HEK293T (cell line): ENCODE measurements around the gene CLASP1.
"Not testable (repeated sequence)": the region's sequence is repeated elsewhere in the genome, so short reads cannot be mapped to it uniquely, and the experiment has no call there.

Experiments
- CTCF ChIA-PET: fragments of 350-600 bp; formaldehyde crosslinking; extraction: SDS; loops from one replicate; lab custom pipeline; 2021; ENCODE audit warnings: antibody characterized with exemption, inconsistent platforms; lab: Yijun Ruan, JAX
- POLR2A ChIA-PET: fragments of 350-600 bp; formaldehyde crosslinking; extraction: SDS; loops from one replicate; lab custom pipeline; 2020; ENCODE audit warnings: antibody characterized with exemption, inconsistent platforms; lab: Yijun Ruan, JAX
- DNase-seq: peaks from one replicate; pipeline ENCODE4 v3.0.0; 2012; ENCODE audit warnings: mixed read lengths; ENCODE audit errors: extremely low spot score
- ARNT ChIP-seq: fragments of 450-650 bp; IDR thresholded peaks from 2 replicates; pipeline ENCODE4 v1.6.1; 2017; ENCODE audit warnings: mild to moderate bottlenecking
- BHLHE40 ChIP-seq: fragments of 450-650 bp; IDR thresholded peaks from 2 replicates; pipeline ENCODE4 v1.6.1; 2016; ENCODE audit warnings: mild to moderate bottlenecking, moderate library complexity, borderline replicate concordance
- CTBP1 ChIP-seq: fragments of 450-650 bp; IDR thresholded peaks from 2 replicates; pipeline ENCODE4 v1.6.1; 2016; ENCODE audit warnings: borderline replicate concordance
- ELF4 ChIP-seq: fragments of 450-650 bp; IDR thresholded peaks from 2 replicates; pipeline ENCODE4 v1.6.1; 2017; ENCODE audit warnings: antibody characterized with exemption
- FOXA1 ChIP-seq: fragments of 450-650 bp; IDR thresholded peaks from 2 replicates; pipeline ENCODE4 v1.6.1; 2016; ENCODE audit warnings: mild to moderate bottlenecking
- FOXK2 ChIP-seq: fragments of 450-650 bp; IDR thresholded peaks from 2 replicates; pipeline ENCODE4 v1.6.1; 2016; ENCODE audit warnings: mild to moderate bottlenecking
- FOXM1 ChIP-seq: fragments of 450-650 bp; IDR thresholded peaks from 2 replicates; pipeline ENCODE4 v1.6.1; 2017; ENCODE audit warnings: mild to moderate bottlenecking, borderline replicate concordance
- HDGF ChIP-seq: fragments of 450-650 bp; IDR thresholded peaks from 2 replicates; pipeline ENCODE4 v1.6.1; 2017; ENCODE audit warnings: antibody characterized with exemption, borderline replicate concordance
- L3MBTL2 ChIP-seq: fragments of 450-650 bp; conservative IDR thresholded peaks from 2 replicates; pipeline ENCODE4 v1.6.1; 2016; ENCODE audit warnings: mild to moderate bottlenecking
- LEF1 ChIP-seq: fragments of 450-650 bp; IDR thresholded peaks from 2 replicates; pipeline ENCODE4 v1.6.1; 2017; ENCODE audit warnings: mild to moderate bottlenecking, borderline replicate concordance
- NFRKB ChIP-seq: fragments of 450-650 bp; IDR thresholded peaks from 2 replicates; pipeline ENCODE4 v1.6.1; 2016; ENCODE audit warnings: mild to moderate bottlenecking, moderate library complexity
- SP1 ChIP-seq: fragments of 450-650 bp; IDR thresholded peaks from 2 replicates; pipeline ENCODE4 v1.6.1; 2017
- SUZ12 ChIP-seq: fragments of 450-650 bp; IDR thresholded peaks from 2 replicates; pipeline ENCODE4 v1.6.1; 2016; ENCODE audit warnings: mild to moderate bottlenecking
- TARDBP ChIP-seq: fragments of 450-650 bp; IDR thresholded peaks from 2 replicates; pipeline ENCODE4 v1.6.1; 2016
- ZNF384 ChIP-seq: fragments of 450-650 bp; IDR thresholded peaks from 2 replicates; pipeline ENCODE4 v1.6.1; 2016
- TF ChIP-seq, protein P1 (sequence below): fragments of 450-650 bp; IDR thresholded peaks from 2 replicates; pipeline ENCODE4 v1.6.1; 2016

The CLASP1 gene

DNA sequence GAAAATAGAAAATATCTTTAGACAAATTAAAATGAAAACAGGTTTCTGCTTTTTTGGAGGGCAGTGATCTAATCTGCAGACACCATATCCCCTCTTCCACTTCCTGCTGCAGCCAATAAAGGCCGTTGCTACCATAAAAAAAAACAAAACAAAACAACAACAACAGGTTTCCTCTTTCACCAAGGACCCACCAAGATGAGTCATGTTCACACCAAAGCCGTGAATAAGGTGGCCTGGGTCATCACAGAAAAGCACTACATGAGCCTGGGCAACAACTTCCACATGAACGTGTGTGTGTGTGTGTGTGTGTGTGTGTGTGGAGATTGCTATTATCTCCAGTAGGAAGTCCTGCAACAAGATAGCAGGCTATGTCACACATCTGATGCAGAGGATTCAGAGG lies 339.5 kb downstream of the CLASP1 start:
- ChIA-PET POLR2A (no interaction called here), CTCF (no interaction called here)
- TF ChIP-seq ARNT (no peak), ELF4 (no peak), FOXM1 (no peak), SUZ12 (no peak), FOXA1 (no peak), LEF1 (no peak), TARDBP (no peak), ZNF384 (no peak), NFRKB (no peak), SP1 (no peak), FOXK2 (no peak), L3MBTL2 (no peak), HDGF (no peak), BHLHE40 (no peak), CTBP1 (no peak)
- TF ChIP-seq, protein P1, sequence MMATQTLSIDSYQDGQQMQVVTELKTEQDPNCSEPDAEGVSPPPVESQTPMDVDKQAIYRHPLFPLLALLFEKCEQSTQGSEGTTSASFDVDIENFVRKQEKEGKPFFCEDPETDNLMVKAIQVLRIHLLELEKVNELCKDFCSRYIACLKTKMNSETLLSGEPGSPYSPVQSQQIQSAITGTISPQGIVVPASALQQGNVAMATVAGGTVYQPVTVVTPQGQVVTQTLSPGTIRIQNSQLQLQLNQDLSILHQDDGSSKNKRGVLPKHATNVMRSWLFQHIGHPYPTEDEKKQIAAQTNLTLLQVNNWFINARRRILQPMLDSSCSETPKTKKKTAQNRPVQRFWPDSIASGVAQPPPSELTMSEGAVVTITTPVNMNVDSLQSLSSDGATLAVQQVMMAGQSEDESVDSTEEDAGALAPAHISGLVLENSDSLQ: no peak
- no peak for DNase-seq

DNA sequence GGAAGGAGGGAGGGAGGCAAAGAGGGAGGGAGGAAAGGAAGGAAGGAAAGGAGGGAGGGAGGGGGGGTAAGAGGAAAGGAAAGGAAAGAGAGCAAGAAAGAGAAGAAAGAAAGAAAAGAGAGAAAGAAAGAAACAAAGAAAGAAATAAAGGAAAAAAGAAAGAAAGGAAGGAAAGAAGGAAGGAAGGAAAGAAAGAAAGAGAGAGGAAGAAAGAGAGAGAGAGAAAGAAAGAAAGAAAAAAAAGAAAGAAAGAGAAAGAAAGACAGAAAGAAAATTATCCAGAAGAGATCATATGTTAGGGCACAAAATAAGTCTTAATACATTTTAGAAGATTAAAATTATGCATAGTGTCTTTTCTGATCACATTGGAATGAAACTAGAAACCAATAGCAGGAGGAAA lies 339.9 kb downstream of the CLASP1 start:
- TF ChIP-seq SP1: no peak
- no peak for TF ChIP-seq NFRKB
- TF ChIP-seq CTBP1: no peak
- TF ChIP-seq TARDBP: no peak
- TF ChIP-seq ELF4: no peak
- TF ChIP-seq, protein P1: no peak
- no peak for TF ChIP-seq BHLHE40
- no peak for TF ChIP-seq ZNF384
- no peak for TF ChIP-seq SUZ12
- no peak for TF ChIP-seq FOXK2
- TF ChIP-seq L3MBTL2: no peak
- TF ChIP-seq FOXM1: no peak
- no peak for TF ChIP-seq ARNT
- TF ChIP-seq HDGF: no peak
- TF ChIP-seq FOXA1: no peak
- no peak for DNase-seq
- ChIA-PET POLR2A (no interaction called here), CTCF (no interaction called here)

DNA sequence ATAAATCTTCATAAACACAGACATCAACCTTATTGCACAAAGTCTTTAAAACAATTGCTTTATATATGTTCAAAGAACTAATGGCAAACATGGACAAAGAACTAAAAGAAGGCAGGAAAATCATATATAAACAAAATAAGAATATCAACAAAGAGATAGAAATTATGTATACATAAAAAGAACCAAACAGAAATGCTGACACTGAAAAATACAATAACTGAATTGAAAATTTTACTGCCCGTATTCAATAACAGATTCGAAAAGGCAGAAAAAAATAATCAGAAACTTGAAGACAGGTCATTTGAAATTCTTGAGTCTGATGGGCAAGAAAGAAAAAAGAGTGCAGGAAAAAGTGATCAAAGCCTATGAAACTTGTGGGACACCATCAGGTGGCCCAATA lies 342.2 kb downstream of the CLASP1 start:
- no peak for DNase-seq
- CTCF ChIA-PET: interaction anchor here (1.3 kb wide), 1 partner anchor 178 kb away, joined by 3 read pairs; no protein-coding TSS in a partner anchor
- TF ChIP-seq L3MBTL2: no peak
- no peak for TF ChIP-seq FOXK2
- TF ChIP-seq FOXA1: no peak
- TF ChIP-seq BHLHE40: no peak
- TF ChIP-seq HDGF: no peak
- no peak for TF ChIP-seq SP1
- no peak for TF ChIP-seq SUZ12
- TF ChIP-seq ZNF384: no peak
- TF ChIP-seq, protein P1: no peak
- TF ChIP-seq LEF1: no peak
- TF ChIP-seq ELF4: no peak
- TF ChIP-seq CTBP1: no peak
- no peak for TF ChIP-seq TARDBP
- POLR2A ChIA-PET: no interaction called here

DNA sequence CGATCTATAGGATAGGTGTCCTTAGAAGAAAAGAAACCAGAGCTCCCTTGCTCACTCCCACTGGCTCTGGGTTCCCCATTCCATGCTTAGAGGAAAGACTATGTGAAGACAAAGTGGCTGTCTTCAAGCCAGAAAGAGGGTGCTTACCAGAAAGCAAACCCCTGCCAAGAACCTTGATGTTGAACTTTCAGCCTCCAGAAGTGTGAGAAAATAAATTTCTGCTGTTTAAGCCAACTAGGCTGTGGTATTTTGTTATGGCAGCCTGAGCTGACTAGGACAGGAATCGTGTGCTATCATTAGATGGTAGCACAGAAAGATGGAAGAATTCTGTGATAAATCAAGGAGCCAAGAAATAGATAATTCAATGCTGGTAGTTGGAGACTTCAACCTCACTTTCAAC lies 344.3 kb downstream of the CLASP1 start:
- ChIA-PET POLR2A (no interaction called here), CTCF (no interaction called here)
- no peak for DNase-seq
- TF ChIP-seq TARDBP (no peak), ELF4 (no peak), FOXM1 (no peak), L3MBTL2 (no peak), SP1 (no peak), HDGF (no peak), FOXK2 (no peak), BHLHE40 (no peak), LEF1 (no peak)
- TF ChIP-seq, protein P1: no peak

DNA sequence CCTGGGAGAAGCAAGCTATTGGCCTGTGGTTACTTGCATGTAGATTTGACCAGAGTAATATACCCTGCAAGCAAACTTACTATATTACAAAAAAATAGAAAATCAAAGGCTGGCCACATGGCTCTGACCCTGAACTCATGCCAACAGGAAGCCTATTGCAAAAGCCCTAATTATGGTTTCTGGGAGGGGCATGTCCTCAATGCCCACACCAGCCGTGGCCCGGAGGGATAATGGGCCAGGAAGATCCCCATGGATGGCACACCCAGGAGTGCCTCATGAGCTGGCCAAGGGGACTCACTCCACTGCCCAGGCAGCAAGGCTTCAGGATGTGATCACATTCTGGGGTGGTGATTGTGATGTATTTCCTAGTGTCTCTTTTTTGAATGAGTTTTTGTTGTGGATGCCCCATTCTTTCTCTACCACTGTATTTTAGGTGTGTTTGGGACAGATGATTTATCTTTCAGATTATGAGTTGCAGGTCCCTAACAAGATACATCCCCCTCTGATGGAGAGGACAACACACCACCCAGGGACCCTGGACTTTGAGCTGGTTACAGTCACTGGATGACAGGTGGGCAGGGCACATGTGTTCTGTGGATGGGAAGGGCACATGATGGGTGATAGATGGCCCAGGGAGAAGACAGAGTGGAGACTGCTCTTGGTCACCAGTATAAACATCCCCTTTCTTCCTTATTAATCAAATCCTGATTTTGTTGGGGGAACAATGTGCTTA lies 345.6 kb downstream of the CLASP1 start:
- DNase-seq: no peak
- ChIA-PET POLR2A (no interaction called here), CTCF (no interaction called here)
- TF ChIP-seq ELF4 (no peak), BHLHE40 (no peak), SP1 (no peak), L3MBTL2 (no peak), ARNT (no peak), CTBP1 (no peak), LEF1 (no peak), NFRKB (no peak), ZNF384 (no peak)

DNA sequence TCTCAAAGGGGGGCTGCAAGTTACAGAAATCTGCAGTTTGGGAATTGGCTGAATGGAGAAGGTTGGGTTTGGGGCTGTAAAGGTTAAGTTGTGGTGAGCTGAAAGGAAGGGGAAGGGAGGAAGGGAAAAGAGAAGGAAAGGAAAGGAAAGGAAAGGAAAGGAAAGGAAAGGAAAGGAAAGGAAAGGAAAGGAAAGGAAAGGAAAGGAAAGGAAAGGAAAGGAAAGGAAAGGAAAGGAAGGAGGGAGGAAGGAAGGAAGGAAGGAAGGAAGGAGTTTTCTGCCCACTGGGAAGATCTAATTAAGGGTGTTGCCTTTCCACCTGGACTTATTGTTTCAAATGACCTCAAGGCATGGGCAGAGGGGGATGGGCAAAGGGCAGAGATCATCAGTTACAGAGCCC lies 348.1 kb downstream of the CLASP1 start:
- DNase-seq, POLR2A ChIA-PET, CTCF ChIA-PET: not testable (repeated sequence)
